Activated CD8-positive, alpha-beta T cell treated with anti-CD3 and anti-CD28 coated beads, Interleukin-2, amount 10 ng/mL, durations not matched to agents 7 days and 5 days (primary cell): ENCODE data around the gene RNF150. TPM values are rescaled to one million over a fixed set of nuclear protein-coding genes. Genes with fewer than 3 reads are reported as not detected.
"Not testable (repeated sequence)": the region's sequence is repeated elsewhere in the genome, so short reads cannot be mapped to it uniquely, and the experiment has no call there.

Experiments used
- ATAC-seq: fragments of 150-1000 bp; cut with Tn5 transposase; one replicate; pipeline ENCODE4 v1.10.0; 2021; ENCODE audit warnings: moderate library complexity
- CTCF ChIA-PET: fragments of 350-600 bp; sonication (Branson Sonifier 250); formaldehyde crosslinking; loops from one replicate; lab custom pipeline; 2021; ENCODE audit warnings: antibody characterized with exemption; lab: Charles Lee
- POLR2A ChIA-PET: fragments of 350-600 bp; sonication (Branson Sonifier 250); formaldehyde crosslinking; loops from one replicate; lab custom pipeline; 2021; ENCODE audit warnings: antibody characterized with exemption; lab: Charles Lee
- DNase-seq: peaks from one replicate; pipeline ENCODE4 v3.0.0-alpha.2; 2020
- H3K27ac Mint-ChIP-seq: one replicate; pipeline ENCODE4 v1.8.0; 2021; ENCODE audit warnings: mild to moderate bottlenecking, mixed read lengths
- H3K27me3 Mint-ChIP-seq: one replicate; pipeline ENCODE4 v1.8.0; 2021; ENCODE audit warnings: low read depth, mixed read lengths
- H3K36me3 Mint-ChIP-seq: one replicate; pipeline ENCODE4 v1.8.0; 2021; ENCODE audit warnings: low read depth, mixed read lengths
- H3K4me1 Mint-ChIP-seq: one replicate; pipeline ENCODE4 v1.8.0; 2021; ENCODE audit warnings: low read depth, mixed read lengths
- H3K4me3 Mint-ChIP-seq: one replicate; pipeline ENCODE4 v1.8.0; 2021; ENCODE audit warnings: mild to moderate bottlenecking, mixed read lengths
- H3K9me3 Mint-ChIP-seq: one replicate; pipeline ENCODE4 v1.8.0; 2022; ENCODE audit warnings: mixed read lengths; ENCODE audit not compliant: insufficient read depth
- total RNA-seq, 2 experiments: library from RNA; stranded (reverse); gene quantifications; one replicate each; pipeline ENCODE4 v1.2.3, GENCODE V29; 2021

Gene RNF150
- total RNA-seq, 2 experiments from 2014 or later, result not detected

DNA sequence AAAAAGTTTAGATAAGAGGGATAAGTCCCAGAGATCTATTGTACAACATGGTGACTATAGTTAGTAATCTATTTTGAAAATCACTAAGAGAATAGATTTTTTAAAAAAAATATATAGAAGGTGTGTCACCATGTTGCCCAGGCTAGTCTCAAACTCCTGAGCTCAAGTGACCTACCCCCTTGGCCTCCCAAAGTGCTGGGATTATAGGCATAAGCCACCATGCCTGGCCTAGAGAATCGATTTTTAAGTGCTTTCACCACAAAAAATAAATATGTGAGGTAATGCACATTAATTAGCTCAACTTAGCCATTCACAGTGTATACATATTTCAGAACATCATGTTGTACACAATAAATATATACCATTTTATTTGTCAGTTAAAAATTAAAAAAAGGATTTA, 320.4 kb downstream of the RNF150 start:
- DNase-seq (no peak), ATAC-seq (no peak)
- Mint-ChIP-seq H3K4me1 (no peaks in the 10 kb centered on the region), H3K27me3 (no peaks in the 10 kb centered on the region), H3K4me3 (no peak overlapping the region), H3K27ac (no peak overlapping the region), H3K9me3 (no peaks in the 10 kb centered on the region), H3K36me3 (no peaks in the 10 kb centered on the region)
- POLR2A ChIA-PET, result no interaction called here
- CTCF ChIA-PET, result no interaction called here

DNA sequence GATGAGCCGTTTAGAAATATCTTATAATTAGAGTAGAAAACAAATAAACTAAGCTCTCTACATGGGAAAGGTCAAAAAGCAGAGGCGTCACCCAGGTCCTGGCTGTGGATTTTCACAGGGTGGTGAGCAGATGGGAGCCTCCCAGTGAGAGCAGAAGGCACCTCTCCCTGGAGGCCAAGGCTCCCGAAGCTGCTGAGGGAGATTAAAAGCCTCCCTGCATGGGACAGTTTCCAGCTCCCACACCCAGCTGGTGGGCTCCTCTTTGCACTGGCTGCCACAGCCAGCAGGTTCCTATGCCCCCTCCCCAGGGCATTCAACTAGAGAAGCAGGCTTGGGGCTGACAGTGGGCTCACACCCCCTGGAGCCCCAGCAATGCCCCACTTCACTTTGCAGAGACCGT, 321.8 kb downstream of the RNF150 start:
- Mint-ChIP-seq H3K27me3 (no peaks in the 10 kb centered on the region), H3K36me3 (no peaks in the 10 kb centered on the region), H3K9me3 (no peaks in the 10 kb centered on the region), H3K27ac (no peak overlapping the region), H3K4me3 (no peak overlapping the region), H3K4me1 (no peaks in the 10 kb centered on the region)
- ChIA-PET CTCF (no interaction called here), POLR2A (no interaction called here)
- ATAC-seq (no peak), DNase-seq (no peak)

DNA sequence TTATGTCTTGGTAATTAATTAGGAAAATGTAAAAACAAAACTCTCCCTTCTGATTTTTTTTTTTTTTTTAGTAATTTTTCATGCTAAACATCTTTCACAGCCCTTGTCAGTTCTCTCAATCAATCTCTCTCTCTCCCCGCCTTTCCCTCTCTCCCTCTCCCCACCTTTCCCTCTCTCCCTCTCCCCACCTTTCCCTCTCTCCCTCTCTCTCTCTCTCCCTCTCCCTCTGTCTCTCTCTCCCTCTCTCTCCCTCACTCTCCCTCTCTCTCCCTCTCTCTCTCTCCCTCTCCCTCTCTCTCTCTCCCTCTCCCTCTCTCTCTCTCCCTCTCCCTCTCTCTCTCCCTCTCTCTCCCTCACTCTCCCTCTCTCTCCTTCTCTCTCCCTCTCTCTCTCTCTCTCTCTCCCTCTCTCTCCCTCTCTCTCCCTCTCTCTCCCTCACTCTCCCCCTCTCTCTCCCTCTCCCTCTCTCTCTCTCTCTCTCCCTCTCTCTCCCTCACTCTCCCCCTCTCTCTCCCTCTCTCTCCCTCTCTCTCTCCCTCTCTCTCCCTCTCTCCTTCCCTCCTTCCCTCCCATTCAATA, 322.6 kb downstream of the RNF150 start:
- CTCF ChIA-PET, H3K9me3 Mint-ChIP-seq, H3K4me3 Mint-ChIP-seq, POLR2A ChIA-PET, H3K4me1 Mint-ChIP-seq, H3K36me3 Mint-ChIP-seq, DNase-seq, ATAC-seq, H3K27ac Mint-ChIP-seq, H3K27me3 Mint-ChIP-seq: not testable (repeated sequence)

Other genes with a start within 250 kb of the RNF150 start
- gene ZNF330, start 87.4 kb upstream of the RNF150 start, total RNA-seq, result 10 to 100 TPM; 37.1 to 42.7 TPM